Sigmoid colon (tissue), 4 donors: ENCODE results near the gene CLEC16A.

Source experiments
- CTCF ChIP-seq, 4 experiments: fragments of 450-650 bp in 3 of 4; fragments of 200-600 bp in 1 of 4; IDR thresholded peaks; one replicate each; pipeline ENCODE4 v1.5.1; 2016 to 2019; ENCODE audit warnings: antibody characterized with exemption in 4 of 4, mild to moderate bottlenecking in 3 of 4, moderate library complexity in 2 of 4
- POLR2A ChIP-seq, 2 donors: fragments of 450-650 bp; IDR thresholded peaks; one replicate each; pipeline ENCODE4 v1.6.1; 2016; ENCODE audit warnings: antibody characterized with exemption in 2 of 2, mild to moderate bottlenecking in 2 of 2, moderate library complexity in 2 of 2
- POLR2AphosphoS5 ChIP-seq, 4 donors: sonication (generic); formaldehyde crosslinking; IDR thresholded peaks; one replicate each; pipeline ENCODE4 v1.6.1; 2017; ENCODE audit warnings: antibody characterized with exemption in 4 of 4

- no peak for TF ChIP-seq CTCF (IDR thresholded peaks at IDR 0.05)
- no peak for TF ChIP-seq POLR2A (IDR thresholded peaks at IDR 0.05)
- TF ChIP-seq POLR2AphosphoS5 (IDR thresholded peaks at IDR 0.05), result no peak
Observed at GRCh38 chr16:10957771-10958482, 13.6 kb downstream of the CLEC16A start.
